ENCODE measurements around the gene CREM.
"Not testable (repeated sequence)": the region's sequence is repeated elsewhere in the genome, so short reads cannot be mapped to it uniquely, and the experiment has no call there.

CREM gene

DNA sequence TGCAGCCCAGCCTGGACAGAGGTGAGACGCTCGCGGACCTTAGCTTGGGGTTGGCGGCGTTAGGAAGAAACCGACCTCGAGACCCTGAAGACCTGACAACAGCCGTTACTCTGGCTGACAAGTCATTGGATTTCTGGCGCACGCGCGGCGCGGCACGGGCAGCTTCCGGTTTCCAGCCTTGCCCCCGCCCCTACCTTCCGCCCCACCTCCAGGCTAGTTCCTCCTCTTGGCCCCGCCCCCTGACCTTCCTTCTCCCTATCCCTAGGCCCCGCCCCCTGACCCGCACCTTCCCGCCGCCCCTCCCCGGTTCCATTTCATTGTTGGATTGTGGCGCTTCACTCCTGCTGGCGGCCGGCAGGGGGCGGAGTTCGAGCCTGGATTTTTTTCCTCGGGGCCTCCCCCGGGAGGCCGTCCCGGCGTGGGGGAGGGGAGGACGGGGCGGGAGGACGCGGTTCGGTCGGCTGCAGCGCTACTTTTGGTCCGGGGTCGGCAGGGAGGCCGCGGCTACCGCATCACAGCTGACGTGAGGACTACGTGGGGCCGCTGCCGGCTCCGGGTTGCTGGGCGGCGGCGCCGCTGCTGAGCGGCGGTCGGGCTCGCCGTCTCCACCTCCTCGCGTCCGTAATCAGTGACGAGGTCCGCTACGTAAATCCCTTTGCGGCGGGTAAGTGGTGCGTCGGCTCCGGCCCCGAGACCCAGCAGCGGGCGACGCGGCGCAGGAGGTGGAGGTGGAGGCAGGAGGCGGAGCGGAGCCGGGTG lies at the start of gene CREM:
CREM (plus strand) TSS at position 317 of the 759 bp plus-strand sequence. CDS start 10,990 bp downstream, outside the sequence.
- FAIRE-seq: peak; percentile 66

DNA sequence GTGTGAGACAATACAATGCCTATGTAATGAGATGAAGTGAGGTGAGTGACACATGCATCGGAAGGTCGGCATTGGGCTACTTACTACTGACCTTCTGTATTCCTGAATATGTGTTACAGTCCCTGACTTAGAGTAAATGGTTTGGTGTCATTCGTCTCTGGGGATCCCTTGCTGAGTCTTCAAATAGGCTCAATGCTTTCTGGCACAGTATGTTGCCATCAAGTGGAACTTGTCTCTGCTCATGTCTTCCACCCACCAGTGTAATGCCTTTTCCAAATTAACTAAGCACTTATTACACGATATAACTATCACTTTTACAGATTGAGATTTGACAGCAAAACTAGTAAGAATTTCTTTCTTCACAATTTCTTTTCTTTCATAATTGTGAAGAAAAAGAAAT lies 47.4 kb upstream of the CREM start:
- no peak for FAIRE-seq

DNA sequence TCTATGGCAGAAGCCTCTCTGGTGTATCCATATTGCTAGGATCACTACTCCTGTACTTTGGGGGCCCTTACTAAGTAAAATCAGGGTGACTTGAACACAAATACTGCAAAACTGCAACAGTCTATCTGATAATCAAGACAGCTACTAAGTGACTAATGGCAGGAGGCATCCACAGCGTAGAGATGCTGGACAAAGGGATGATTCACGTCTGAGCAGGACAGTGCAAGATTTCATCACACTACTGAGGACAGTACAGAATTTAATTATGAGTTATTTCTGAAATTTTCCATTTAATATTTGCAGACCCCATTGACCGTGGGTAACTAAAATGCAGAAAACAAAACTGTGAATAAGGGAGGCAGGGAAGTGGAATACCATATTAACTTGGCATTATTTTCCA lies 46.9 kb upstream of the CREM start:
- no peak for FAIRE-seq

DNA sequence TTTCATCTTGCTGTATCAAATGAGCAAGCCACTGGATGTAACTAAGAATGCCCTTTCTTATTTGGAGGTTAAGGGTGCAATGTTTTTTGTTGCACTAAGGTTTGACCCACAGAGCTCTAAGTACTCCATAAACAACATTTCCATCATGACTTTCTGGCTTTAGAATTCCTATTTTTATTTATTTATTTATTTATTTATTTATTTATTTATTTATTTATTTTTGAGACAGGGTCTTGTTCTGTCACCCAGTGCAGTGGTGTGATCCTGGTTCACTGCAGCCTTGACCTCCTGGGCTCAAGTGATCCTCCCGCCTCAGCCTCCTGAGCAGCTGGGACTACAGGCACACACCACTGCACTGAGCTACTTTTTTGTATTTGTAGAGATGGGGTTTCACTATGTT lies 46.4 kb upstream of the CREM start:
- not testable (repeated sequence) for FAIRE-seq

DNA sequence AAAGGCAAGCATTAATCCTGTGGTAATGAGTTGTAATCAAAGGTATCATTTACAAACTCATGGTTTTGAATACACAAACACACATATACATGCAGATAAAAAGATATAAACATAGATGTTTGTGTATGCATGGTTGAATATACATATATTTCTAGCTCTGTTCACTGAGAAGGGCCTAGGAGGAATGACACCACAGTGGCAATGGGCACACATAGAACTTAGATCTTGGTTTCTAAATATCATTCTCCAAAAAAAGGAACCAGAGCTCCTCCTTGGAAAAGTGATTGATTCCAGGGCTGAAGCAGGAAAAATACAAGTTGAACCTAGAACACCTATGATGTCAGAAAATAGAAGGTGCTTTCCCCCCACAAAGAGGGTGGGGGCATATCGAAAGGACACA lies 43.4 kb upstream of the CREM start:
- FAIRE-seq: no peak

DNA sequence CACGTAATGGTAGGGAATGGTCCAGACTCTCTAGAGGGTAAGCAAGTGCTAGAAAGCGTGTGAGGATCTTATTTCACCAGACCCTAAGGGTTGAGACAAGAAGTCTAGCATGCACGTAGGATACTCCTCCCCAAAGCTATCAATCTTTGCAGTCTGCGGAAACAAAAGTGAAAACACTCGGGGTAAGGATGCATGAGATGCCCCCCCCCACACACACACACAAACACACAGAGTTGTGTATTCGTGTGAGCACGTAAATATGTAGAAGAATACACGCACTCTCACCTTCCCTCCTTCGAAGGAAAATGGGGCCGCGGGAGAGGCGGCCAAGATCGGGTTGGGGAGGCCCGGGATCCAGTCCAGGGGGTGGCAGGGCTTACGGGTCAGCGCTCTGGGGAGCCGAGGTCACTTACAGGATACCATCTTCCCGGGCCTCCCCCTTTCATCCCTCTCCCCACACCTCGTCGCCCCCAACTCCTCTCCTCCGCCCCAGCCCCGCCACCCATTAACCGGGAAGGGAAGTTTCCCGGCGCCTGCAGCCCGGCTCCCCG lies 37.0 kb upstream of the CREM start:
- no peak for FAIRE-seq

DNA sequence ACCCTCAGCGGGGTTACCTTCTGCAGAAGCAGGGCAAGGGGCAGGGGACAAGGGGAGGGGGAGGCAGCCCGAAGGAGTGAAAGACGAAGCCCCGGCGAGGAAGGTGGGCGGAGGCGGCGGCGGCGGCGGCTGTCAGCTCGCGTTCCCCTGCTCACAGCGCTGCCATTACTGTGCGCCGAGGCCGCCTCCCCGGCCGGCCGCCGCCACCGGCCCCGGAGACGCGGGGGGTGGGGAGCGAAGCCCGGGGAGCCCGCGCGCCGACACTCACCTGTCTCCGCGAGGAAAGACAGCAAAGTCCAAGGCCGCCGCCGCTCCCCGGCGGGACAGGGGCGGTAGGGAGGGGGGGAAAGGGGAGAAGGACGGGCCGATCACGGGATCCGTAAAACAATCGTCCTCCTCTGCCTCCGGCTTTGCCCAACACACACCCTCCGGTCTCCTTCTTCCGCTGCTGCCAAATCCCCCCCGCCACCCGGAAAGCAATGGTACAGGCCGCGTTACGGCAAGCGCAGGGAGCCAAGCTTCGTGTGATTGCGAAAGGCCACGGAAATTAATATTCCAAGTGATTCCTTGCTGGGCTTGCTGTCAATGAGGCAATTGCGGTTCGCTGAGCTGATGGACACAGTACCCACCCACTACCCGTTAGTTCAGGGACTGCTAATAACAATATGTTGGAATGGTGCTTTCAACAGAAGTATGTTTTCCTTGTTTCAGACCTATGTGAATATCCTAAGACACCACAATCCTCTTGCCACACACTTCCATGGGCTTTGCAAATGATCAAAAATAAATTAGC lies 36.3 kb upstream of the CREM start, which contains the start of gene CUL2:
CUL2 (minus strand) TSS at position 180 of the 793 bp plus-strand sequence. CDS start 19,024 bp downstream, outside the sequence.
- FAIRE-seq: no peak

DNA sequence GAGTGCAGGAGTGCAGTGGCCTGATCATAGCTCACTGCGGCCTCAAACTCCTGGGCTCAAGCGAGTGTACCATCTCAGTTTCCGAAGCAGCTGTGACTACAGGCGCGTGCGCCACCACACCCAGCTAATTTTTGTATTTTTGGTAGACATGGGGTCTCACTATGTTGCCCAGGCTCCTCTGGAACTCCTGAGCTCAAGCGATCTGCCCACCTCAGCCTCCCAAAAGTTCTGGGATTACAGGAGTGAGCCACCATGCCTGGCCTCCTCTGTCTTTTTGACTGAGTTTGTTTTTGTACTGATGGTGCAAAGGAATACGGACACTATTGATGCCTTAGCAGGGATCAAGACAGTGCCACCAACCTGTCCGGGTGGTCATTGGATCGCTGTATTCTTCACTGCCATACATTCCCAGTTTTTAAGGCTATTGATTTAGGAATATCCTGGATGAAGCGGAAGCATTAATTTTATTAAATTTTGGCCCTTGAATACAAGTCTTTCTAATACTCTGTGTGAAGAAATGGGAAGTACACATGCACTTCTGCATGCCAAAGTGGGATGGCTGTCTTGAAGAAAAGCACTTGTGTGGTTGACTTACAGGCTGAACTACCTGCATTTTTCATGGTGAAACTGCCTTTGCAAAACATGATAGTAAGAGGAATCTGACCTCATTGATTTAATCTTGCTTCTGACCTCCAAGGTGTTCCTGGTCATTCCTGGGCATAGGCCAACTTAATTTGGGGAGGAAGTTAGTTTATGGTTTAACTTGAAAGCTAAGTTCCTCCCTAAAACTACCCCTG lies 34.5 kb upstream of the CREM start:
- FAIRE-seq: no peak

DNA sequence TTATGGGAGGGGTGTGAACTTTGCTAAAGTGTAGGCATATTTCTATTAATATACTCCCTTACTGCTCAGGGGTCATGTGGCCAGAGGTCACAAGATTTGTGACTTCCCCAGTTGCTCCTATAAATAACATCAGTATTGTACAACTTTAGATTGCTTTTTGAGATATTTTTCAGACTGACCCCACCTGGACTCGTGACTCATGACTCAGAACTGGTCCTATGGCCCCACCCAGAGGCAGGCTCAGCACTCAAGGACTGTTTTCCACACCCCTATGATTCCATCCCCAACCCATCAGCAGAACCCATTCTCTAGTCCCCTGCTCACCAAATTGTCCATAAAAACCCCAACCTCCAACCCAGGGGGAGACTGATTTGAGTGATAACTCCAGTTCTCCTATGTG lies 33.8 kb upstream of the CREM start:
- no peak for FAIRE-seq

DNA sequence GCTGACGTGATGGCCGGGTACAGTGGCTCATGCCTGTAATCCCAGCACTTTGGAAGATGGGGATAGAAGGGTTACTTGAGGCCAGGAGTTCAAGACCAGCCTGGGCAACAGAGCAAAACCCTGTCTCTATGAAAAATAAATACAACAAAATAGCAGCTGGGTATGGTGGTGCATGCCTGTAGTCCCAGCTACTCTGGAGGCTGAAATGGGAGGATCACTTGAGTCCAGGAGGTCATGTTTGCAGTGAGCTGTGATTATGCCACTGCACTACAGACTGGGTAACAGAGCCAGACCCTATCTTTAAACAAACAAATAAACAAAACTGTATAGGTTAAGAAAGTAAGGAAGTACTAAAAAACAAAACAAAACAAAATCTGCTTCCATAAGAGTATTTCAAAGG lies 30.3 kb upstream of the CREM start:
- FAIRE-seq: no peak

DNA sequence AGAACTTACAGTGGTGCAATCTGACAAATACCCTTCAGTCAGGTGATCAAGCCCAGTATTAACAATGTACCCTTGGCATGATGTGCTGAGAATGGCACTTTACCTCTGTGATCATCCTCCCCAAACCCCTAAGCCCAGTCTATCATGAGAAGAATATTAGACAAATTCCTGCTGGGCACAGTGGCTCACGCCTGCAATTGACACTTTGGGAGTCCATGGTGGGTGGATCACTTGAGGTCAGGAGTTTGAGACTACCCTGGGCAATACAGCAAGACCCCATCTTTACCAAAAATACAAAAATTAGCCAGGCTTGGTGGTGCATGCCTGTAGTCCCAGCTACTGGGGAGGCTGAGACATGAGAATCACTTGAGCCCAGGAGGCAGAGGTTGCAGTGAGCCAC lies 29.1 kb upstream of the CREM start:
- no peak for FAIRE-seq

DNA sequence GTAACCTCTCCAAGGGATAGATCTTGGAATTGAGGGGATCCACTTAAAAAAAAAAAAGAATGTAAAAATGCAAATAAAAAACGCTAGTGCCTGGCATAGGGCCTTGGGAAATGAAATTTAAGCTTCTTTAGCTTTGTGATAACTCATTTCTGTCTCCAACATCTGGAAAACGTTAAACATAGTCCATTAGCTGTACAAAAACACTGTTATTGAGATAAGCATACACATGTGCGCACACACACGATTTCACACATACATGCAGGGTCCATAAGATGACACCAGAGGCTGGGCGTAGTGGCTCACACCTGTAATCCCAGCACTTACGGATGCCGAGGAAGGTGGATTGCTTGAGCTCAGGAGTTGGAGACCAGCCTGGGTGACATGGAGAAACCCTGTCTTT lies 22.8 kb upstream of the CREM start:
- FAIRE-seq: no peak

DNA sequence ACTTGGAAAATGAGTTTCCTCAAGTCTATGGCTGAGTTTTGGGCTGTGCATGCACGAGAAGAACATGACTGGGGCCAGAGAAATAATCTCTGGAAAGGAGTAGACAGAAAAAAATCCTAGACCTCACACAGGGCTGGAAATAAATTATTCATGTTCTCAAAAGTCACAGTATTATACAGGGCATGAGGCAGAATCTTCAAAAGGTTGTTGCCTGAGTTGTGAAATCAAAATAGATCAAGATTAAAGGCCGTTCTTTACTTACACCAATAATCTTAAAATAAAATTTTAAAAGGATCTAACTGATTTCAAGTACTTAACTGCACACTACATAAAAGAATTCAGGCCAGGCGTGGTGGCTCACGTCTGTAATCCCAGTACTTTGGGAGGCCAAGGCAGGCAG lies 14.1 kb upstream of the CREM start:
- no peak for FAIRE-seq

DNA sequence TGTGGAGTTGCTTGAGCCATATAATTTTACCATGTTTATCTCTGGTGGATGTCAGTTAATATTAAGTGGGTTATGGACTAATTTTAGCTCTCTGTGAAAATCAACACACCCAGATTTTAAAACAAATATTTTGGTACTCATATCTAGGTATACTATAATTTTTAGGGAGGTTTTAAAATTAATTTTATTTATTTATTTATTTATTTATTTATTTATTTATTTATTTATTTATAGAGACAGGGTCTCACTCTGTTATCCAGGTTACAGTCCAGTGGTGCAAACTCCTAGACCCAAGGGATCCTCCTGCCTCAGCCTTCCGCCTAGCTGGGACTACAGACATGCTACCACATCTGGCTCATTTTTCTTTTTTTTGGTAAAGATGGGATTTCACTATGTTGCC lies 7.3 kb upstream of the CREM start:
- FAIRE-seq: no peak

DNA sequence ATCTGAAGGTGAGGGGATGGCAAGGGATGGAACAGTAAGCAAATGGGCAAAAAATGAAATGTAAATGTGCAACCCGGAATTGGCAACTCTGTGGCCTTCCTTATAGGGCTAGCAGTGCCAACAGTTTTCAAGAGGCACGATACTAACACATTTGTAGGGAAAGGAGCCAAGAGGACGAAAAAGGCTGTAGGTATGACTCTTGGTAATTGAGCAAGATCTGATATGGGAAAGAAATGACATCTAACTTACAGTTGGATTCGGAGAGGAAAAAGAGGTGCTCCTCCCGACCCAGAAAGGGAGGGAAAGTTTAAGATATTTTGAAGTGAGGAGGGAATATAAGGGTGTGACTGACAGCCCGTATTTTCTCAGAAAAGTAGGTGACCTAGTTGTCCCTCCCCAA lies 2.1 kb upstream of the CREM start:
- FAIRE-seq: no peak

DNA sequence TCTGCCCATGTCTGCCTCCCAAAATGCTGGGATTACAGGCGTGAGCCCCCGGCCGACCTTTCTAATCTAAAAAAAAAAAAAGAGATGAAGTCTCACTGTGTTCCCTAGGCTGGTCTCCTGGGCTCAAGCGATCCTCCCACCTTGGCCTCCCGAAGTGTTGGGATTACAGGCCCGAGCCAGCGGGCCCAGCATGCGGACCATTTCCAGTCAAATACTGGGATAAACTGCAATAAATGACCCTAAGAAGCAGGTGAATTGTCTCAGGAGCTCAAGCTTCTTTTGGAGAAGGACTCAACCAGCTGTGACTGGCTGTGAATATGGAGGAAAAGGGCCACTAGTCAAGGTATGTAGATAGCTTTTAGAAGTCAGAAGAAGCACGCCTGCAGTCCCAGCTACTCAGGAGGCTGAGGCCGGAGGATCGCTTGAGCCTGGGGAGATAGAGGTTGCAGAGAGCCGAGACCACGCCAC lies 550 bp upstream of the CREM start:
- no peak for FAIRE-seq

DNA sequence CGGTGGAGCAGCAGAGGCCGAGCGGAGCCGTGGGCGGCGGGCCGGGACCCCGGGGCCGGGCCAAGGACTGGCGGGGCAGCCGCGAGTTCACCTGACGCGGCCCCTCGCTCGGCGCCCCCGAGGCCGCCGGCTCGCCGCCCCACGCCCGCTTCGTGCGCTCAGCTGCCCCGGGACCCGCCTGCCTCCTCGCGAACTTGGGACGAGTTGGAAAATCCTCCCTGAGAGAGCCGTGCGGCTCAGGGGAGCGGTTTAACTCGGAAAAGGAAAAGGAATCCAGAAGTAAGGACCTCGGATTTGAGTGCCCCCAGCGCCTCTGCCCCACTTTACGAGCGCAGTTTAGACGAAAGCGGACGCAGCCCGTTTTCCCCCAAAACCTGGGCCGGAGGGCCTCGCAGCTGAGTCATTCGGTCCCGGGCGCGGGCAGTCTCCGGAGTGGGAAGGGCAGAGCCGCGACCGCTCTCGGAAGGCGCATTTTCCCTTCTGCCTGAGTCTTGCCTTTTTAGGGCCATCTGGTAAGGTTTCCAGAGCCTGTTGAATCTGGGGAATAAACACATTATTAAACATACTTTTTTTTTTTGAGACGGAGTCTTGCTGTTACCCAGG lies 744 bp downstream of the CREM start:
- no peak for FAIRE-seq

DNA sequence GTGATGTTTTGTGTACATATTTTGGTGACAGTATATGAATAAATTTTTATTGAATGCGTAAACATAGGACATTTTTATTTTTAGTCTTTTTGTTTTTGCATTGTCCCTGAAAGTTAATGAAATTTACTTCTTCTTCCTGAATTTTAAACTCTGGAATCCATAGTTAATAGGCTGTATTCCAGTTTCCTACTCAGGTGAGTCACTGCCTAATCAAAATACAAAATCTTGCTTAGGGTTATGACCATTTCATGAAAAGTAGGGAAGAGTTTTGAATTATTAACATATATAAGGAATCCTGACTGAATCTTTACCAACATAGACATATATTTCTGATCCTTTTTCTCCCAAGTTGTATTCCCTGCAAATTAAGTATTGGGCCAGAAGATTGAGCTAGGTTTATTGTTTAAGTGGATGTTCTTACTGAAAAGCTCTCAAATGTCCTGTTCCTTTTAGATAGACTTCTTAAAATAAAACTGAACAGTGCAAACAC lies 2.6 kb downstream of the CREM start:
- FAIRE-seq: no peak

DNA sequence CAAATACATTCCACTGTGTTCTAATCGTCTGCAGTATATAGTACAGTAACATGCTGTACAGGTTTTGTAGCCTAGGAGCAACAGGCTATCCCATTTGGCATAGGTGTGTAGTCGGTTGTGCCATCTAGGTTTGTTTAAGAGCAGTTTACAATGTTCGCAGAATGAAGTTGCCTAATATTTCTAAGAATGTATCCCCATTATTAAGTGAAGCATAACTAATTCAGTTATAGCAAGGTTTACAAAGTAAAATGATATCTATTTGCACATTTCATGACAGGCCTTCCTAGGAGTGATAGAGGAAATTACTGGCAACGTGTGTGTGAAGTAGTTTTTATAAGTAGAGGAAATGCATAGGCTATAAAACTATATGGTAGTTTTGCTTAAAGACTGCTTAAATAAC lies 4.0 kb downstream of the CREM start:
- no peak for FAIRE-seq

DNA sequence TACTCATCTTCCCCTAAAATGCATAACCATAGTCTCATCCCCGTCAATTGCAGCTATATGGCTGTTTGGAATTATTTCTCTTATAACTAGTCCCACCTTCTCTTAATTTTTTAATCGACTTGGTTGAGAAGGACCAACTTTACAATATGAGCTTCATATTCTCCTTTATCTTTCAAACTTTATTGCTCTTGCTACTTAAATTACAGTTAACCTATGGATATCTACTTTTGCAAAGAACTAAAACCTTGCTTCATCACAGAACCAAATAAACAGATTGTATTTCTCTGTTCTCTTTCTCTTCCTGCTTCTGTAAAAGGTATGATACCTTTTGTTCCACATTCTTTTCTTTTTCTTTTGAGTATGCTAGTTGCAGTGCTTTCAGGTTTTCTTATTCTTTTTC lies 6.1 kb downstream of the CREM start:
- FAIRE-seq: no peak

DNA sequence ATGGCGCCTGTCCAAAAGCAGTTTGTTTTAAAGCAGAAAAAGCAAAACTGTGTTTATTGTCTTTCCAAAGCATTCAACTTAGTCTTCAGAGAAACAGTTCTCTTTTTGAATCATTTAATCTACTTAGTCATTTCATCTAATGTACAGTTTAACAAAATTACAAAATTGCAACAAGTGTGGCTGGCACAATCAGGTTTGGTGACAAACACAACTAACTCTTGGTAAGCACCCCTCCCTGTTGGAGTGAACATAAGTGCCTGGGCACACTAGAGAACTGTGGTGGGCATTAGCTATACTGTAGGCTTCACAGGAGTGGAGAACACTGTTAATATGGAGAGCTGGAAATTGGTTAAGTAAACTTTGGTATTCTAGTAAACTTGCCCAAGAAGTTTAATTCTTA lies 6.9 kb downstream of the CREM start:
- no peak for FAIRE-seq

DNA sequence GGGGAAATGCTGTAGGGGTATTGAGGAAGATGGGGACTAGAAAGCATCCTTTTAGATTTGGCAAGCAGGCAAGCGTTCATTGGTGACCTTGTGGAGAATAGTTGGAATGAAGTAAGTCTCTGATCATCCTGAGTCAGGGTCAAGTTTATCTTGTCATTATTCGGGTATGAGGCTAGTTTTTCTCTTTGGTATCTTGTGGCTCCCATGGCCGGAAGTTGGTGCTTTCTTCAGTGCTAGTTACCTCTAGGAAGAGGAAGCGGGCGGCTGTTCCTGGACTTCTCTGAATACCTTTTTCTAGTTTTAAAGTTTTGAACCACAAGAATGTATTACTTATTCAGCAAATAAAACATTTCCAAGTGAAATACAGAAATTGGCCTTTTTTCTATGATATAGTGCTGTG lies 9.2 kb downstream of the CREM start:
- no peak for FAIRE-seq
